Measurements from ENCODE around the gene TNIP3.

DNA sequence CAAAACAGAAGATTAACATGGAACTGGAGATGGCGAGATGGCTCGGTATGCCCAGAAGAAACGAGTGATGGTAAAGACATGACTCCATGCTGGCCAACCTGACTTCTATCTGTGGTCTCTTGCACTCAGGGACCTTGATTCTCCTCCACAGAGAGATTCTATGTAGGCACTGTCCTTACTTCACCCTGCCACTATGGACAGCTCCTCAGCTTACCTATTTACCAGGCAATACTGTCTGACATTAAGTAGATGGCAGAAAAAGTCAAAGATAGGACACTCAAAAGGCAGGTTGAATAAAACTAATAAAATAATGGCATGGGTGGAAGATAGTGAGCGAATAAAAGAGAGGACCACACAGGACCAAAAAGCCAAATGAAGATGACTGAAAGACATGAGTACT lies 56.6 kb downstream of the TNIP3 start:
- no peak for TF ChIP-seq EZH2phosphoT487 (IDR thresholded peaks at IDR 0.05; ENCODE audit: borderline replicate concordance, low read depth, low read length)
- TF ChIP-seq, protein P1, sequence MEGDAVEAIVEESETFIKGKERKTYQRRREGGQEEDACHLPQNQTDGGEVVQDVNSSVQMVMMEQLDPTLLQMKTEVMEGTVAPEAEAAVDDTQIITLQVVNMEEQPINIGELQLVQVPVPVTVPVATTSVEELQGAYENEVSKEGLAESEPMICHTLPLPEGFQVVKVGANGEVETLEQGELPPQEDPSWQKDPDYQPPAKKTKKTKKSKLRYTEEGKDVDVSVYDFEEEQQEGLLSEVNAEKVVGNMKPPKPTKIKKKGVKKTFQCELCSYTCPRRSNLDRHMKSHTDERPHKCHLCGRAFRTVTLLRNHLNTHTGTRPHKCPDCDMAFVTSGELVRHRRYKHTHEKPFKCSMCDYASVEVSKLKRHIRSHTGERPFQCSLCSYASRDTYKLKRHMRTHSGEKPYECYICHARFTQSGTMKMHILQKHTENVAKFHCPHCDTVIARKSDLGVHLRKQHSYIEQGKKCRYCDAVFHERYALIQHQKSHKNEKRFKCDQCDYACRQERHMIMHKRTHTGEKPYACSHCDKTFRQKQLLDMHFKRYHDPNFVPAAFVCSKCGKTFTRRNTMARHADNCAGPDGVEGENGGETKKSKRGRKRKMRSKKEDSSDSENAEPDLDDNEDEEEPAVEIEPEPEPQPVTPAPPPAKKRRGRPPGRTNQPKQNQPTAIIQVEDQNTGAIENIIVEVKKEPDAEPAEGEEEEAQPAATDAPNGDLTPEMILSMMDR (conservative IDR thresholded peaks at IDR 0.05; ENCODE audit: low read length) = no peak

Measured in OCI-LY7 (cell line).